Endothelial cell of umbilical vein (primary cell): Measurements from ENCODE around the gene SNRNP35. TPM values are rescaled to one million over a fixed set of nuclear protein-coding genes. Genes with fewer than 3 reads are reported as not detected.

ENCODE experiments used
- BruUV-seq: library from RNA; stranded (reverse); fragments of 400-500 nt; replicated peaks from 2 replicates; lab custom pipeline; 2021; lab: Mats Ljungman, UMichigan
- CTCF ChIA-PET: fragments of 300-600, 350-600 bp; sonication (Branson Sonifier 250); formaldehyde crosslinking; loops from one replicate; lab custom pipeline; 2021; ENCODE audit warnings: antibody characterized with exemption, inconsistent platforms; lab: Charles Lee
- POLR2A ChIA-PET: fragments of 300-600, 350-600 bp; sonication (Branson Sonifier 250); formaldehyde crosslinking; loops from one replicate; lab custom pipeline; 2021; ENCODE audit warnings: antibody characterized with exemption, inconsistent platforms; lab: Charles Lee
- DNase-seq: peaks from one replicate; pipeline ENCODE4 v3.0.0-alpha.2; 2011; ENCODE audit warnings: low read depth, low spot score
- FAIRE-seq: peaks from 2 replicates; lab custom pipeline; 2011; peaks lifted over from hg19 to GRCh38; lab: Jason Lieb, UNC
- H2AFZ ChIP-seq: 2 replicates; pipeline ENCODE4 v1.6.0; 2012; ENCODE audit warnings: low read depth, low read length, control low read depth, inconsistent platforms
- H3K27ac ChIP-seq: 2 replicates; pipeline ENCODE4 v1.5.1; 2011; ENCODE audit warnings: low read depth, mild to moderate bottlenecking, control low read depth, low read length, moderate library complexity; ENCODE audit not compliant: insufficient read depth
- H3K27me3 ChIP-seq, 2 experiments: 2 replicates each; pipeline versions ENCODE4 v1.6.0 to v1.6.1; 2011; ENCODE audit warnings: low read length in 2 of 2, mixed read lengths in 1 of 2; ENCODE audit not compliant: control insufficient read depth in 2 of 2, insufficient read depth in 2 of 2
- H3K36me3 ChIP-seq, 2 experiments: 2 replicates in 1 of 2; 3 replicates in 1 of 2; pipeline ENCODE4 v1.5.1; 2011; ENCODE audit warnings: low read length in 2 of 2, mild to moderate bottlenecking in 1 of 2, moderate library complexity in 1 of 2; ENCODE audit not compliant: control insufficient read depth in 2 of 2, insufficient read depth in 2 of 2; ENCODE audit errors: extremely low read depth in 1 of 2
- H3K4me1 ChIP-seq: 3 replicates; pipeline ENCODE4 v1.5.1; 2011; ENCODE audit warnings: mild to moderate bottlenecking, low read length; ENCODE audit not compliant: control insufficient read depth, insufficient read depth; ENCODE audit errors: extremely low read depth
- H3K4me2 ChIP-seq: 2 replicates; pipeline ENCODE4 v1.6.1; 2011; ENCODE audit warnings: low read length, control low read depth, mixed read lengths; ENCODE audit not compliant: insufficient read depth
- H3K4me3 ChIP-seq, 3 experiments: fragments of 200-600 bp in 1 of 3; sonication (generic), shearing (Covaris generic) in 1 of 3; replicated peaks in 1 of 3; 2 replicates each; pipeline ENCODE4 v1.5.1; 2011 to 2016; ENCODE audit warnings: control low read depth in 3 of 3, low read length in 3 of 3, mild to moderate bottlenecking in 2 of 3, inconsistent platforms in 1 of 3, low read depth in 1 of 3, moderate library complexity in 1 of 3; ENCODE audit not compliant: insufficient read depth in 1 of 3
- H3K79me2 ChIP-seq: 2 replicates; pipeline ENCODE4 v1.6.0; 2012; ENCODE audit warnings: low read length, inconsistent platforms; ENCODE audit not compliant: control insufficient read depth, insufficient read depth
- H3K9ac ChIP-seq: replicated peaks from 2 replicates; pipeline ENCODE3; 2011; ENCODE audit warnings: low read length, control low read depth; ENCODE audit not compliant: insufficient read depth; ENCODE audit errors: extremely low read depth
- H3K9me1 ChIP-seq: replicated peaks from 3 replicates; pipeline ENCODE4 v1.6.0; 2011; ENCODE audit warnings: mild to moderate bottlenecking, low read length; ENCODE audit not compliant: control insufficient read depth, insufficient read depth; ENCODE audit errors: extremely low read depth
- H3K9me3 ChIP-seq: replicated peaks from 2 replicates; pipeline ENCODE4 v1.5.1; 2012; ENCODE audit warnings: low read length, inconsistent platforms; ENCODE audit not compliant: control insufficient read depth, insufficient read depth
- H4K20me1 ChIP-seq: replicated peaks from 2 replicates; pipeline ENCODE3; 2011; ENCODE audit warnings: mild to moderate bottlenecking, low read length; ENCODE audit not compliant: control insufficient read depth, insufficient read depth; ENCODE audit errors: extremely low read depth
- CTCF ChIP-seq, 2 donors: IDR thresholded peaks; 1 replicate in 1 of 2; 2 replicates in 1 of 2; pipeline ENCODE4 v1.5.1; 2011; ENCODE audit warnings: low read length in 2 of 2, mild to moderate bottlenecking in 2 of 2, moderate library complexity in 2 of 2, control low read depth in 1 of 2, inconsistent platforms in 1 of 2, low read depth in 1 of 2; ENCODE audit not compliant: insufficient read depth in 1 of 2; ENCODE audit errors: extremely low read depth in 1 of 2
- EZH2 ChIP-seq: IDR thresholded peaks from 2 replicates; pipeline ENCODE4 v1.6.1; 2012; ENCODE audit warnings: borderline replicate concordance, low read depth, mild to moderate bottlenecking, moderate library complexity, low read length, inconsistent platforms; ENCODE audit not compliant: severe bottlenecking
- FOS ChIP-seq: IDR thresholded peaks from 2 replicates; pipeline ENCODE4 v1.6.1; 2011; ENCODE audit warnings: mild to moderate bottlenecking, low read length, moderate library complexity, borderline replicate concordance; ENCODE audit not compliant: insufficient read depth
- GATA2 ChIP-seq: IDR thresholded peaks from 2 replicates; pipeline ENCODE4 v1.7.0; 2011; ENCODE audit warnings: low read depth, mild to moderate bottlenecking, moderate library complexity, mixed read lengths, low read length; ENCODE audit not compliant: insufficient read length, insufficient read depth
- JUN ChIP-seq: IDR thresholded peaks from 2 replicates; pipeline ENCODE4 v1.6.1; 2011; ENCODE audit warnings: borderline replicate concordance, low read depth; ENCODE audit not compliant: insufficient read length, insufficient read depth
- MYC ChIP-seq: IDR thresholded peaks from one replicate; pipeline ENCODE4 v1.6.1; 2011; ENCODE audit warnings: mild to moderate bottlenecking, low read depth, low read length
- POLR2A ChIP-seq: IDR thresholded peaks from 2 replicates; pipeline ENCODE4 v1.6.1; 2012; ENCODE audit warnings: low read depth, mild to moderate bottlenecking, control low read depth, low read length
- POLR2AphosphoS5 ChIP-seq: IDR thresholded peaks from 2 replicates; pipeline ENCODE4 v1.6.1; 2012; ENCODE audit warnings: low read depth, mild to moderate bottlenecking, control low read depth, low read length, moderate library complexity; ENCODE audit not compliant: insufficient read depth
- dilution Hi-C: fragments of 300-500 bp; cut with MboI; formaldehyde crosslinking; loops from one replicate; pipeline ENCODE4 v1.15.0; 2019; ENCODE audit warnings: low sequenced_read_pairs; ENCODE audit not compliant: extremely low pct_ligation_motif_present
- intact Hi-C: fragments of 100-400 bp; cut with micrococcal nuclease; formaldehyde crosslinking; loops from one replicate; pipeline ENCODE4 v1.10.0; 2022
- polyA plus RNA-seq, 4 experiments: library from polyadenylated mRNA; depleted of rRNA in 3 of 4; stranded (reverse) in 3 of 4; unstranded in 1 of 4; fragments of >200 nt; gene quantifications; 2 replicates each; pipeline versions ENCODE4 v1.2.1 to v1.2.3, GENCODE V29; 2011 to 2012; ENCODE audit warnings: missing spikeins in 1 of 4
- total RNA-seq: library from RNA; stranded (reverse); gene quantifications from 2 replicates; pipeline ENCODE4 v1.2.3, GENCODE V29; 2021
- TF ChIP-seq, protein P1 (sequence below): IDR thresholded peaks from 2 replicates; pipeline ENCODE4 v1.6.1; 2011; ENCODE audit not compliant: insufficient read depth, insufficient read length

SNRNP35 gene
- total and polyA plus RNA-seq, 2 donors (not counting 3 experiments of a cell fraction or from before 2014, with no cell fraction given), result 15.9 to 30.6 TPM

DNA sequence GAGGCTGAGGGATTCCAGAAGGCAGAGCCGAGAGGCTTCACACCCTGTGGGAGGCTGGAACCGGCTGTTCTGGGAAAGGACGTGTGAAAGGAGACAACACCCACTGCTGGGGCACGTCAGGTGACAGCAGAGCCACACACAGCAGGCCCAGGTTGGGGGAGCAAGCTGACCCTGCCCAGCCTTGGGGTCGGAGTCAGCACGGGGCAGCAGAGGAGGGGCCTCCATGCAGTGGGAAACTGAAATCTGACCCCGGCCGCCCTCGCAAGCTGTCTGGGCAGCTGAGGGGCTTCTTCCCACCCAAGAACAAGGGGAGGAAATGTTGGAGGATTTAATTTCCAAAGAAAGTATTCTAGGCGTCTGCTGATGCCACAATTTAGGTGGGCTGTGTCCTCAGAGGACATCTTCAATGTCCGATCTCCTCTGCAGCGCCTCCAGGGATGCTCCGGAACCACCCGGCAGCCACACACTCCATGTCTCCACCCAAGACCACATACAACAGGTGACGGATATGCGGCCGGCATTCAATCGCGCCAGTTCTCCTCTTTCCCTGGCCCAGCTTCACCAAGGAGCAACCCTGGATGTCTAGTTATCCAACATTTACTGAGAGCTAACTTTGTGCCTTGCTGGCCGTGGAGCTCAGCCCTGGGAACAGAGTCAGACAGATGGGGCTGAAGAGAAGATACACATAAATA lies 30.7 kb downstream of the SNRNP35 start:
- intact Hi-C loops, result no loop called here
- BruUV-seq, result no TSS peak
- Histone ChIP-seq H3K4me2 (no peak overlapping the region), H3K36me3 (peaks cover 0 to under 1% of the 10 kb centered on the region in 2 experiments), H3K4me3 (no peak overlapping the region), H3K9ac (no peak overlapping the region), H2AFZ (no peak overlapping the region), H3K79me2 (no peaks in the 10 kb centered on the region), H3K9me1 (no peaks in the 10 kb centered on the region), H3K4me1 (peaks cover 5% of the 10 kb centered on the region), H3K27ac (no peak overlapping the region), H3K9me3 (no peaks in the 10 kb centered on the region), H4K20me1 (no peaks in the 10 kb centered on the region), H3K27me3 (no peaks in the 10 kb centered on the region)
- dilution Hi-C loops, result no loop called here
- DNase-seq, result no peak
- TF ChIP-seq POLR2AphosphoS5 (no peak), GATA2 (no peak), FOS (no peak), JUN (no peak), POLR2A (no peak), EZH2 (no peak), CTCF (IDR thresholded peaks at IDR 0.05; ENCODE audit: extremely low read depth in 1 of 2, insufficient read depth in 1 of 2, low read depth in 1 of 2, low read length in 2 of 2) (no peak), MYC (no peak)
- TF ChIP-seq, protein P1, sequence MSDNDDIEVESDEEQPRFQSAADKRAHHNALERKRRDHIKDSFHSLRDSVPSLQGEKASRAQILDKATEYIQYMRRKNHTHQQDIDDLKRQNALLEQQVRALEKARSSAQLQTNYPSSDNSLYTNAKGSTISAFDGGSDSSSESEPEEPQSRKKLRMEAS, result no peak
- CTCF ChIA-PET, result no interaction called here
- POLR2A ChIA-PET, result no interaction called here
- FAIRE-seq, result no peak
